Neural crest cell (in vitro differentiated cells): ENCODE data around the gene RNF11. TPM values are rescaled to one million over a fixed set of nuclear protein-coding genes. Genes with fewer than 3 reads are reported as not detected.

ENCODE experiments used
- DNase-seq: peaks from one replicate; pipeline ENCODE4 v3.0.0; 2021; ENCODE audit warnings: low read depth, mixed read lengths, low spot score
- H3K27ac Mint-ChIP-seq: one replicate; pipeline ENCODE4 v1.8.0; 2021; ENCODE audit warnings: mild to moderate bottlenecking, mixed read lengths; ENCODE audit not compliant: unreplicated experiment
- H3K27me3 Mint-ChIP-seq: 2 replicates; pipeline ENCODE4 v1.8.0; 2021; ENCODE audit warnings: low read depth, mild to moderate bottlenecking, mixed read lengths
- H3K36me3 Mint-ChIP-seq: 2 replicates; pipeline ENCODE4 v1.8.0; 2021; ENCODE audit warnings: low read depth, mild to moderate bottlenecking, mixed read lengths
- H3K4me1 Mint-ChIP-seq: 2 replicates; pipeline ENCODE4 v1.8.0; 2021; ENCODE audit warnings: mixed read lengths
- H3K4me3 Mint-ChIP-seq: one replicate; pipeline ENCODE4 v1.8.0; 2021; ENCODE audit warnings: mild to moderate bottlenecking, mixed read lengths
- H3K9me3 Mint-ChIP-seq: 2 replicates; pipeline ENCODE4 v1.8.0; 2021; ENCODE audit warnings: mixed read lengths
- total RNA-seq: library from RNA; stranded (reverse); gene quantifications from 2 replicates; pipeline ENCODE4 v1.2.1, GENCODE V29; 2021
- TF ChIP-seq, protein P1 (sequence below): fragments of 200-600 bp; sonication (generic); conservative IDR thresholded peaks from 2 replicates; pipeline ENCODE4 v1.5.0; 2021; ENCODE audit warnings: antibody characterized with exemption, mild to moderate bottlenecking

Gene RNF11
- total RNA-seq, 1 donor from 2014 or later, result 45.2 TPM

- no peaks in the 10 kb centered on the region for H3K27me3 Mint-ChIP-seq
- H3K4me3 Mint-ChIP-seq, result no peak overlapping the region
- H3K27ac Mint-ChIP-seq, result no peak overlapping the region
- DNase-seq, result no peak
- TF ChIP-seq, protein P1, sequence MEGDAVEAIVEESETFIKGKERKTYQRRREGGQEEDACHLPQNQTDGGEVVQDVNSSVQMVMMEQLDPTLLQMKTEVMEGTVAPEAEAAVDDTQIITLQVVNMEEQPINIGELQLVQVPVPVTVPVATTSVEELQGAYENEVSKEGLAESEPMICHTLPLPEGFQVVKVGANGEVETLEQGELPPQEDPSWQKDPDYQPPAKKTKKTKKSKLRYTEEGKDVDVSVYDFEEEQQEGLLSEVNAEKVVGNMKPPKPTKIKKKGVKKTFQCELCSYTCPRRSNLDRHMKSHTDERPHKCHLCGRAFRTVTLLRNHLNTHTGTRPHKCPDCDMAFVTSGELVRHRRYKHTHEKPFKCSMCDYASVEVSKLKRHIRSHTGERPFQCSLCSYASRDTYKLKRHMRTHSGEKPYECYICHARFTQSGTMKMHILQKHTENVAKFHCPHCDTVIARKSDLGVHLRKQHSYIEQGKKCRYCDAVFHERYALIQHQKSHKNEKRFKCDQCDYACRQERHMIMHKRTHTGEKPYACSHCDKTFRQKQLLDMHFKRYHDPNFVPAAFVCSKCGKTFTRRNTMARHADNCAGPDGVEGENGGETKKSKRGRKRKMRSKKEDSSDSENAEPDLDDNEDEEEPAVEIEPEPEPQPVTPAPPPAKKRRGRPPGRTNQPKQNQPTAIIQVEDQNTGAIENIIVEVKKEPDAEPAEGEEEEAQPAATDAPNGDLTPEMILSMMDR, result no peak
- H3K9me3 Mint-ChIP-seq, result no peaks in the 10 kb centered on the region
- peaks cover 25% of the 10 kb centered on the region for H3K4me1 Mint-ChIP-seq
- no peaks in the 10 kb centered on the region for H3K36me3 Mint-ChIP-seq
Measured at GRCh38 chr1:51255331-51255730, 19.3 kb downstream of the RNF11 start.

- Mint-ChIP-seq H3K27ac (no peak overlapping the region), H3K36me3 (no peaks in the 10 kb centered on the region), H3K4me1 (peaks cover 43% of the 10 kb centered on the region), H3K4me3 (no peak overlapping the region), H3K27me3 (no peaks in the 10 kb centered on the region), H3K9me3 (no peaks in the 10 kb centered on the region)
- no peak for DNase-seq
- TF ChIP-seq, protein P1, result no peak
Measured at GRCh38 chr1:51263147-51263877, 27.2 kb downstream of the RNF11 start.

DNA sequence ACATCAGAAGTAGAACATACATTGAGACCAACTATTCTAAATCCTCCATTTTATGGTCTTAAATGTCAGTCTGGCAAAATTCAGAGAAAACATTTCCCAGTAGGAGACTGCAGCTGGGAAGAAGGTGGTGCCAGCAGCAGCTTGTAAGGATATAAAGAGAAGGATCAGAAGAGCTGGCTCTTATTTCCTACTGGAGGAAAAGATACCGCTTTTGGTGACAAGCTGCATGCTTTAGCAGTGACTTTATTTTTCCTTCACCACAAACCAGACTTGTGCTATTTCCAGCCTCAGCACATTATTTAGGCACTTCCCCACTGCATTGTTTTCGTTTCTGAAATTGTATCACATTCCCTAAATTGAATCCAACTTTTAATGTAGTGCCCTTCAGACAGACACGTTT, 28.4 kb downstream of the RNF11 start:
- Mint-ChIP-seq H3K9me3 (no peaks in the 10 kb centered on the region), H3K36me3 (no peaks in the 10 kb centered on the region), H3K27me3 (no peaks in the 10 kb centered on the region), H3K4me3 (no peak overlapping the region), H3K27ac (no peak overlapping the region), H3K4me1 (peaks cover 31% of the 10 kb centered on the region)
- TF ChIP-seq, protein P1, result no peak
- DNase-seq, result no peak

GRCh38 chr1:51265618-51266017, 29.5 kb downstream of the RNF11 start:
- H3K36me3 Mint-ChIP-seq, result no peaks in the 10 kb centered on the region
- no peaks in the 10 kb centered on the region for H3K9me3 Mint-ChIP-seq
- no peaks in the 10 kb centered on the region for H3K27me3 Mint-ChIP-seq
- no peak for DNase-seq
- TF ChIP-seq, protein P1, result no peak
- peaks cover 20% of the 10 kb centered on the region for H3K4me1 Mint-ChIP-seq
- H3K27ac Mint-ChIP-seq, result no peak overlapping the region
- no peak overlapping the region for H3K4me3 Mint-ChIP-seq

GRCh38 chr1:51266181-51266580, 30.1 kb downstream of the RNF11 start:
- no peaks in the 10 kb centered on the region for H3K27me3 Mint-ChIP-seq
- no peak for DNase-seq
- H3K4me1 Mint-ChIP-seq, result peaks cover 14% of the 10 kb centered on the region
- H3K36me3 Mint-ChIP-seq, result no peaks in the 10 kb centered on the region
- H3K27ac Mint-ChIP-seq, result no peak overlapping the region
- H3K4me3 Mint-ChIP-seq, result no peak overlapping the region
- H3K9me3 Mint-ChIP-seq, result no peaks in the 10 kb centered on the region
- TF ChIP-seq, protein P1, result no peak
